ENCODE measurements around the gene PCDHB15.

DNA sequence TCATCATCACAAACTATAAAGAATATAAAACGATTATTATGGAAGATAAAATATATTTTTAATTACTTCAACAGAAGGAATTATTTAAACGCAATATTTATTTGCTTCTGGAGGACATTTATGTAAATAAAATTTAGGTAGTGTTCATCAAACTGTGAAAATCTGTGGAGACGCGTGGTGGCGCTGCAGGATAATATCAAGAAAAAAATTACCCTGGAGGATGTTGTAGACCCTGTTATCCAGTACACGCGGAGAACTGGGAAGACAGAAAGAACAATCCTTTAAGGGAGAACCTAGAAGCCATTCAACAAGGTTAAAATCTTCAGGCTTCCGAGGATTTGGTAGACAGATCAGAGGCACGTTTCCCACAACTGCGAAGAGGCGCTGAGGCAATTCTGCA, 36.7 kb upstream of the PCDHB15 start, which contains the start of gene PCDHB12:
- TF ChIP-seq POLR2A (IDR thresholded peaks at IDR 0.05; ENCODE audit: low read depth, low read length): no peak
- no peak for TF ChIP-seq POLR2AphosphoS5 (IDR thresholded peaks at IDR 0.05; ENCODE audit: low read depth, low read length)
